ENCODE results near the gene PIK3R5.

- TF ChIP-seq EP300 (IDR thresholded peaks at IDR 0.05) = no peak
- no peak for TF ChIP-seq CTCF (IDR thresholded peaks at IDR 0.05)
- TF ChIP-seq POLR2A (IDR thresholded peaks at IDR 0.05) = no peak
These were observed 55.8 kb downstream of the PIK3R5 start for GRCh38 chr17:8909586-8910270.

Measured in tibial nerve (tissue), 4 donors.